Panc1 (cell line): ENCODE measurements around the gene TBC1D24.
A peak's percentile ranks its signal among the peaks of the same experiment; 100 is the strongest.

ENCODE experiments used
- CTCF ChIP-seq: fragments of 450-650 bp; IDR thresholded peaks from 2 replicates; pipeline ENCODE4 v1.5.1; 2017; ENCODE audit warnings: mild to moderate bottlenecking
- POLR2AphosphoS5 ChIP-seq: IDR thresholded peaks from 2 replicates; pipeline ENCODE4 v1.6.1; 2012; ENCODE audit warnings: mild to moderate bottlenecking, low read depth, low read length, moderate library complexity
- REST ChIP-seq, 2 experiments: IDR thresholded peaks; 2 replicates each; pipeline ENCODE4 v1.6.1; 2011 to 2012; ENCODE audit warnings: low read depth in 2 of 2, control low read depth in 1 of 2, low read length in 1 of 2, mild to moderate bottlenecking in 1 of 2, moderate library complexity in 1 of 2; ENCODE audit not compliant: insufficient read depth in 1 of 2
- SIN3A ChIP-seq: IDR thresholded peaks from 2 replicates; pipeline ENCODE4 v1.6.1; 2012; ENCODE audit warnings: low read depth, mild to moderate bottlenecking, low read length, moderate library complexity, borderline replicate concordance; ENCODE audit not compliant: insufficient read depth
- TCF7L2 ChIP-seq: IDR thresholded peaks from 2 replicates; pipeline ENCODE4 v1.6.1; 2011; ENCODE audit warnings: mild to moderate bottlenecking, low read depth, low read length, inconsistent platforms

GRCh38 chr16:2520097-2520783, 45.3 kb downstream of the TBC1D24 start, which contains the start of gene AMDHD2:
- no peak for TF ChIP-seq CTCF
- no peak; the same call in none of the 2 replicates for TF ChIP-seq POLR2AphosphoS5
- TF ChIP-seq SIN3A: peak; percentile 95; the same call in 1 of the 2 replicates
- TF ChIP-seq REST (IDR thresholded peaks at IDR 0.05; ENCODE audit: insufficient read depth in 1 of 2, low read depth in 2 of 2, low read length in 1 of 2): 0 out of 4 replicates have a peak, but pooled peaks of 1 of the 2 experiments have one; percentile 22
- no peak for TF ChIP-seq TCF7L2
